Gastroesophageal sphincter (tissue), 4 donors: Measurements from ENCODE around the gene AFF3. TPM values are rescaled to one million over a fixed set of nuclear protein-coding genes. Genes with fewer than 3 reads are reported as not detected.
"Not testable (repeated sequence)": the region's sequence is repeated elsewhere in the genome, so short reads cannot be mapped to it uniquely, and the experiment has no call there.

Source experiments
- ATAC-seq: fragments of 150-250 bp; one replicate; pipeline ENCODE4 v1.9.1; 2016; ENCODE audit warnings: mild to moderate bottlenecking, moderate library complexity
- H3K27ac ChIP-seq, 4 donors: fragments of 200-600 bp; sonication (generic) in 3 of 4; 1 replicate in 3 of 4; 2 replicates in 1 of 4; pipeline ENCODE4 v1.5.1; 2016 to 2019
- H3K27me3 ChIP-seq: fragments of 200-600 bp; sonication (generic); one replicate; pipeline ENCODE4 v1.5.1; 2019
- H3K36me3 ChIP-seq, 2 donors: fragments of 200-600 bp; sonication (generic); one replicate each; pipeline ENCODE4 v1.5.1; 2019; ENCODE audit warnings: control low read depth in 1 of 2
- H3K4me1 ChIP-seq, 3 donors: fragments of 200-600 bp; sonication (generic); 1 replicate in 2 of 3; 2 replicates in 1 of 3; pipeline ENCODE4 v1.5.1; 2016 to 2019; ENCODE audit warnings: control low read depth in 2 of 3
- H3K4me3 ChIP-seq, 2 donors: fragments of 200-600 bp; sonication (generic); one replicate each; pipeline ENCODE4 v1.5.1; 2019; ENCODE audit warnings: mild to moderate bottlenecking in 1 of 2, moderate library complexity in 1 of 2
- H3K9me3 ChIP-seq, 3 donors: fragments of 200-600 bp; sonication (generic); one replicate each; pipeline ENCODE4 v1.5.1; 2017 to 2019; ENCODE audit warnings: control low read depth in 2 of 3
- EP300 ChIP-seq: sonication (generic); formaldehyde crosslinking; IDR thresholded peaks from one replicate; pipeline ENCODE4 v1.6.1; 2017; ENCODE audit warnings: antibody characterized with exemption, mild to moderate bottlenecking
- POLR2A ChIP-seq, 2 donors: fragments of 450-650 bp; IDR thresholded peaks; one replicate each; pipeline ENCODE4 v1.6.1; 2017; ENCODE audit warnings: antibody characterized with exemption in 2 of 2, mild to moderate bottlenecking in 2 of 2, moderate library complexity in 1 of 2
- POLR2AphosphoS5 ChIP-seq: sonication (generic); formaldehyde crosslinking; IDR thresholded peaks from one replicate; pipeline ENCODE4 v1.6.1; 2017; ENCODE audit warnings: antibody characterized with exemption
- whole genome bisulfite sequencing, 2 donors: methylation state at CpG; one replicate each; pipeline ENCODE4 v1.1.5; 2018; ENCODE audit warnings: low coverage in 1 of 2; 5-methylcytosine and 5-hydroxymethylcytosine counted together
- total RNA-seq, 4 donors: library from RNA; depleted of rRNA; stranded (reverse); fragments of >200 nt; gene quantifications; one replicate each; pipeline ENCODE4 v1.1.0, GENCODE V29; 2016
- TF ChIP-seq, protein P1 (sequence below), 4 experiments: fragments of 200-600 bp in 2 of 4; fragments of 450-650 bp in 2 of 4; sonication (generic) in 1 of 4; IDR thresholded peaks; one replicate each; pipeline ENCODE4 v1.5.1; 2017 to 2019; ENCODE audit warnings: antibody characterized with exemption in 4 of 4, mild to moderate bottlenecking in 2 of 4, moderate library complexity in 2 of 4

The AFF3 gene
- total RNA-seq, 4 donors from 2014 or later, result 15.4 to 74.8 (median 37.7) TPM

DNA sequence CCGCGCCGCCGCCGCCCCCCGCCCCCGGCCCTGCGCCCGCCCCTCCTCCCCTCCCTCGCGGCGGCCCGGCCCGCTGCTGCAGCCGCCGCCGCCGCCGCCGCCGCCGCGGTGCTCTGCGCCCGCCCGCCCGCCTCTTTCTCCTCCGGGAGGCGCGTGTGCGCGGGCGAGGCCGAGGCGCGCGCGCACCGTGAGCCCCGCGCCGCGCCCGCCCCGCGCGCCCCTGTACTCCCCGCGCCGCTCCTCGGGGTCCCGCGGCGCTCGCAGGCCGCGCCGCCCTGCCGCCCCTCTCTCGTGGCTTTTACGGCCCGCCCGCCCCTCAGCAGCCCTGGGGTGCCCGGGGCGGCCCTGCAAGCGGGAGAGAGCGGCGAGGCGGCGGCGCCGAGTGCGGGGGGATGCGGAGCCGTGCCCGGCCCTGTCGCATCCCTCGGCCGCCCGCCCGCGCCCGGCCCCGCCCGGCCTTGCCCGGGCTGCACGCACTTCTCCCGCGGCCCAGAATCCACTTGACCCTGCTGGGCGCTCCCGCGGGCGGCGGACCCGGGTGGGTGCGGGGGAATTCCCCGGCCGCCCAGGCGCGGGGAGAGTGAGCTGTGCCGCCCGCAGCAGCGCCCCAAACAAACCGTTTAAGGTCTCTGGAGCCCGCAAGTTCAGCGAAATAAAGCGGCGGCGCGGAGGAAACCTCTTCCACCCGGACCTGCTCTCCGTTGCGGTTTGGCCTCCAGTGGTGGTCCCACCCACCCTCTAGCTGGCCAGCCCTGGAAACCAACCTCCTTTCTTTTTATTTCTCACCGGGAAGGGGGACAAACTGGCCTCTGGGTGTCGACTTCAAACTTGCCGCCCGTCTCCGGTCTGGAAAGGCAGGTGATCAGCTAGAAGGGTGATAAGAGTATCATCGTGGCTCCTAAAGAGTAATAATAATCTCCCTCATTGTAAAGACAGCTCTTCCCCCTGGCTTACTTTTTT, 37.4 kb downstream of the AFF3 start:
- H3K36me3 ChIP-seq, result no peaks in the 10 kb centered on the region
- H3K4me1 ChIP-seq, result peaks cover 4 to 32% (median 5%) of the 10 kb centered on the region in 3 donors
- TF ChIP-seq POLR2AphosphoS5 (no peak), POLR2A (IDR thresholded peaks at IDR 0.05) (peak in 1 of 2 donors; percentile 22), EP300 (no peak)
- TF ChIP-seq, protein P1, sequence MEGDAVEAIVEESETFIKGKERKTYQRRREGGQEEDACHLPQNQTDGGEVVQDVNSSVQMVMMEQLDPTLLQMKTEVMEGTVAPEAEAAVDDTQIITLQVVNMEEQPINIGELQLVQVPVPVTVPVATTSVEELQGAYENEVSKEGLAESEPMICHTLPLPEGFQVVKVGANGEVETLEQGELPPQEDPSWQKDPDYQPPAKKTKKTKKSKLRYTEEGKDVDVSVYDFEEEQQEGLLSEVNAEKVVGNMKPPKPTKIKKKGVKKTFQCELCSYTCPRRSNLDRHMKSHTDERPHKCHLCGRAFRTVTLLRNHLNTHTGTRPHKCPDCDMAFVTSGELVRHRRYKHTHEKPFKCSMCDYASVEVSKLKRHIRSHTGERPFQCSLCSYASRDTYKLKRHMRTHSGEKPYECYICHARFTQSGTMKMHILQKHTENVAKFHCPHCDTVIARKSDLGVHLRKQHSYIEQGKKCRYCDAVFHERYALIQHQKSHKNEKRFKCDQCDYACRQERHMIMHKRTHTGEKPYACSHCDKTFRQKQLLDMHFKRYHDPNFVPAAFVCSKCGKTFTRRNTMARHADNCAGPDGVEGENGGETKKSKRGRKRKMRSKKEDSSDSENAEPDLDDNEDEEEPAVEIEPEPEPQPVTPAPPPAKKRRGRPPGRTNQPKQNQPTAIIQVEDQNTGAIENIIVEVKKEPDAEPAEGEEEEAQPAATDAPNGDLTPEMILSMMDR (IDR thresholded peaks at IDR 0.05), result no peak
- no peaks in the 10 kb centered on the region for H3K27me3 ChIP-seq
- H3K4me3 ChIP-seq, result peak overlapping the region; percentile 60 to 78
- H3K27ac ChIP-seq, result peak overlapping the region; percentile 15 to 92 (median 87)
- no peaks in the 10 kb centered on the region for H3K9me3 ChIP-seq
- 2 to 7% methylated on average over 3 to 6 of the region's 119 CpGs for WGBS, 2 donors
- peak; percentile 64 for ATAC-seq

DNA sequence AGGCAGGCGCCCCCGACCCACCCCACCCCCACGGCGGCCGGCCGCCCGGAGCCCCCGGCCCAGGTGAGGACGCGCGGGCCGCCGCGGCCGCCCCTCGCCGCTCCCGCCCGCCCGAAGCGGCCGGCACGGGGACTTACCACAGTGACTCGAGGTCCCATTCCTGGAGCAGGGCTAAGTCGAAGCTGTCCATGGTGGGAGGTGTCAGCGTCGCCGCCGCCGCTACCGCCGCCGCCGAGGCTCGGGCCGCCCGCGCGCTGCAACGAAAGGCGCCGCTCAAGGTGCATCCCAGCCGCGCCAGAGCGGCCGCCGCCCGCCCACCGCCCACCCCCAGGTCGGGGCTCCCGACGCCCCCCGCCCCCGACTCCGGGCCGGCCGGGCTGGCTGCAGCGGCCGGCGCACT, 38.1 kb downstream of the AFF3 start:
- H3K4me3 ChIP-seq, result peak overlapping the region; percentile 36 to 78
- H3K27me3 ChIP-seq, H3K9me3 ChIP-seq, H3K36me3 ChIP-seq: not testable (repeated sequence)
- peak overlapping the region; percentile 8 to 89 (median 80) for H3K27ac ChIP-seq
- WGBS, 2 donors, result no CpG with 5 or more reads among the region's 60 CpGs
- peaks cover 4 to 32% (median 5%) of the 10 kb centered on the region in 3 donors for H3K4me1 ChIP-seq
- ATAC-seq, result peak; percentile 47

DNA sequence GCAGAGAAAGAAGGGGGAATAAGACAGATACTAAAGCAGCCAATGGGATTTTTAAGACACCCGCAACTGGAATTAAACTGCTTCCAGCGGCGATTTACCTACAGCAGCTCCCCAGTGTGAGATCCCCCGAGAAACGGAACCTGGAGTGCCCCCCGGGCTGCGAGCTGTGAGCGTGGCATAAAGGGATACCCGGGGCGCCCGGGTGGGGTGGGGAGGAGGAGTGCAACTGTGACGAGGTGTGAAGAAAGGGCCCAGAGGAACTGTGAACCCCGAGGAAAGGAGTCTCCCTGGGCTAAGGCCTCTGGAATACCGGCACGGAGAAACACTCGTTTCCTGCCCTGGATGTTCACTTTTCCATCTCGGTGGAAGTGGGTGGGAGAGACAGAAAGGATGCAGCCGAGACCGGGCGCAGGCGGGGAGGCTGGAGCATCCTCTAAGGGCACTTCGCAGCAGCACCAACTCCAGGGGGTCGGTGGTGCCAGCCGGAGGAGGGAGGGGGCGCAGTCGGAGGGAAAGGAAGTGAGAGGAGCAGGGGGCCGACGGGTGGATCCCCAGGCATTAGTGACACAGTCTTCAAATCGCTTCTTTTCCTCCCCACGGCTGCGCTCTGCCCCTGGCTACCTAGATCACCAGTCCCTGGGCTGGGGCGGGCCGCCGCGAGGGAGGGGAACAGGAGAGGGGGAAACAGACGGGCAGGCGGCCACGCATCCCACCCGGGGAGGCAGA, 38.7 kb downstream of the AFF3 start:
- H3K36me3 ChIP-seq, H3K9me3 ChIP-seq, H3K27me3 ChIP-seq: not testable (repeated sequence)
- Histone ChIP-seq H3K27ac (peak overlapping the region; percentile 6 to 89 (median 80)), H3K4me3 (peak overlapping the region; percentile 36 to 78), H3K4me1 (peaks cover 4 to 32% (median 5%) of the 10 kb centered on the region in 3 donors)
- WGBS, 2 donors, result no CpG with 5 or more reads among the region's 39 CpGs
- ATAC-seq, result peak; percentile 22

DNA sequence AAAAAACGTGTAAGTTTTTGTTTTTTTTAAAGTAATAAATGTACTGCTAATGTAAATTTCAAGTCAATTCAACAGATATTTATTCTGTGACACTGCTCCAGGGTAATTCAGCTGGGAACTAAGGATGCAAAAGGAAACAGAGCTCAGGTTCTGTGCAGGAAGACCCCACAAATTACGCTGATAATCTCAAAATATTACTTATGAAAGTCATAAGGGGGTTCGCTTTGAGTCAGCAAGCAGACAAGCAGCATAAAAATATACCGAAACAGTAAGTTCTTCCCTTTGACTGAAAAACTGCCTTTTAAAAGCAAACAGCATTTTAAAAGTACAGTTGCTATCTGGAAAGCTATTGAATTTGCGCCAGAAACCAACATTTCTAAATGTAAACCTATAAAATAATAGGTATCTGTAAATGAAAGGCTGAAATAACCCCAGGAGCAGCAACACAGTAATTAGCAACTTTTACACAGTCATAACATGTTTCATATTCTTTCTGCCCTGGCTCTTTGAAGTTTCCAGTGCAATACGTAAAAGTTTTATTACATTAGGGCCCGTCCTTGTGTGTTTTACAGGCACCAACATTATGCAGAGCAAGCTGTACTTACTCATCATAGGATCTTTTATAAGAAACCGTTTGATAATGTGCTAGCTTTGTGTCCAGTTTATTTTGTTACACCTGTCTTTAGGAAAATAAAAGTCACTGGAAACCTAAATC, 39.8 kb downstream of the AFF3 start:
- H3K27me3 ChIP-seq, H3K27ac ChIP-seq, ATAC-seq, H3K9me3 ChIP-seq, H3K36me3 ChIP-seq, H3K4me3 ChIP-seq: not testable (repeated sequence)
- 54 to 60% methylated on average over 2 to 3 of the region's 8 CpGs for WGBS, 2 donors
- peaks cover 4 to 27% (median 5%) of the 10 kb centered on the region in 3 donors for H3K4me1 ChIP-seq

DNA sequence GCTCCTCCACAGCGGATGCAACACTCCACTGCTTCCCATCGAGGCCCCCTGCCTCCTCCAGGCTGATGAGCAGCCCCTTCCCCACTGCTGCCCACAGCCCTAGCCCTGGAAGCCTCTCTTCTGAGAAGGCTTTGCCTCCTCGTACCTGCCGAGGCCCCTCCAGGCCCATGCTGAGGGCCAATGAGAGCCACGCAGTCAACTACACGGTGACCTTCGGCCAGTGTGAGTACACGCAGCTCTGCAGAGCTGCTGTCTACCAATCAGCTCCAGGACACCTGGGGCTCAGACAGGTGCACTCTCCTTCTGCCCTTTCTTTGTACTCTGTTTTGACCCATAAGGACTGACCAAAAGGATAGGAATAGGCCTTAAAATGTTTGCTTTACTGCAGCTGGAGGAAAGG, 43.5 kb downstream of the AFF3 start:
- H3K4me1 ChIP-seq, ATAC-seq, H3K9me3 ChIP-seq, H3K4me3 ChIP-seq, H3K36me3 ChIP-seq, H3K27me3 ChIP-seq, H3K27ac ChIP-seq: not testable (repeated sequence)
- no CpG with 5 or more reads among the region's 8 CpGs for WGBS, 2 donors

DNA sequence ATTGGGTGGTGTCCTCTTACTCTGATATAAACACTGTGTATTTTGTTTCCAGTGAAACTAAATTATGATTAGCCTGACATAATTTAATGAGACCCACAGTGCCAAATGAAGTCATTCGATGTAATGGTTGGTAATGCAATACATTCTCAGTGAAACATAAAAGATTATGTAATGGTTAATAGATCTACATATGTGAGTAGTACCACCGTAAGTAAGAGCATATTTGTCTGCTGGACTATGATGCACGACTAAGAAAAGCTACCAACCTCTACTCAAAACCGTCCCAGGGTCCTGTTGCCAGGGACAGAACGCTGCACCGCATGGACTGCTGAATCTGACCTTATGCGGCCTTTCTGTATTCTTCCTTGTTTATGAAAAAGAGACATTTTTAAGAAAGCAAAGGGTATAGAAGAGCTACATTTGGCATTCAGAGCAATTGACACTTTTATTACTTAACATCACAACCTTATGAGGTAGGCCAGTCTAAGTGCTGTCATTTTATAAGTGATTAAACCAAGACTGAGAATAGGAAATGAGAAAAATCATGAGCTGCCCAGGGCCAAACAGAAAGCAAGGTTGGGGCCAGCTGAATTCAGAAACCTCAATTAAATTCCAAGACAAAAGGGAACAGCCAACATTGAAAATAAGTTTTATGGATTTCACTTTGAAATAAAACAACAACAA, 44.6 kb downstream of the AFF3 start:
- WGBS, 2 donors, result no CpG with 5 or more reads among the region's 7 CpGs
- ATAC-seq, result not testable (repeated sequence)

DNA sequence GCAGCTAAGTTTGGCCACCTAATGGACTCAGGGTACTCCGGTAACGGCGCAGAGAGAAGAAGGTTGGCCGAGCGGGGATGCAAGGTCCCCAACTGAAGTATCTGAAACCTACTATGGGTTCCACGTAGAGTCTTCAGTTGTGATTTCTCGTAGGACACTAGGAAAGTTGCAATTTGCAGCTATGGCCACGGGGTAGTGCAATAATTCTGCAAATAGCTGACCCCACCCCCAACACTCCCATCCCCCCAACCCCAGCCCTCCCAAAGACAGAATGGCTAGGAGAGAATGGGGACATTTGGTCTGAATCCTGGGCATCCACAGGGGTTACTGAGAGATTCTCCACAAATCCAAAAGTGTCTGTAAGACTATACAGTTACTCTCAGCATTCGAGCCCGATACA, 46.5 kb downstream of the AFF3 start:
- not testable (repeated sequence) for H3K4me1 ChIP-seq, H3K36me3 ChIP-seq, H3K27ac ChIP-seq, H3K27me3 ChIP-seq, H3K9me3 ChIP-seq, ATAC-seq, H3K4me3 ChIP-seq
- no CpG with 5 or more reads among the region's 10 CpGs for WGBS, 2 donors

More for the DNA sequence above, 44.6 kb downstream of the AFF3 start:
- not testable (repeated sequence) for H3K36me3 ChIP-seq, H3K9me3 ChIP-seq, H3K27me3 ChIP-seq, H3K4me3 ChIP-seq, H3K4me1 ChIP-seq, H3K27ac ChIP-seq

DNA sequence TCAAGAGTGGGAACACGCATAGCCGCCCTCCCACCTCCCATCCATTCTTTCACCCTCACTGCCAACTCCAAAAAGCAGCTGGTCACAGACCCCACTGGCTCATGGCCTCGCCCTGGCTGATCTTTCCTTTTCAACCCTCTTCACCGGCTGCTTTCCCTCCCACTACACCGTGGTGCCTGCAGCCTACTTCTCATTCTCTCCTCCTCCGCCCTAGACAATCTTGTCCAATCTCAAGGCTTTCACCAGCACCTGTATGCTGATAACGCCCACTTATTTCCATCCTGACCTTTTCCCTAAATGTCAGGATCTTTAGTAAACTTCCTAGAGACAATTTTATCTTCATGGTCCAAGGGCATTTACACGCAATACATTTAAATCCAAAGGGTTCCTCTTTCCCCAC, 50.6 kb downstream of the AFF3 start:
- not testable (repeated sequence) for H3K9me3 ChIP-seq, H3K4me3 ChIP-seq, H3K36me3 ChIP-seq, H3K4me1 ChIP-seq, ATAC-seq, H3K27me3 ChIP-seq, H3K27ac ChIP-seq
- 94 to 98% methylated on average over 4 to 5 of the region's 8 CpGs for WGBS, 2 donors

DNA sequence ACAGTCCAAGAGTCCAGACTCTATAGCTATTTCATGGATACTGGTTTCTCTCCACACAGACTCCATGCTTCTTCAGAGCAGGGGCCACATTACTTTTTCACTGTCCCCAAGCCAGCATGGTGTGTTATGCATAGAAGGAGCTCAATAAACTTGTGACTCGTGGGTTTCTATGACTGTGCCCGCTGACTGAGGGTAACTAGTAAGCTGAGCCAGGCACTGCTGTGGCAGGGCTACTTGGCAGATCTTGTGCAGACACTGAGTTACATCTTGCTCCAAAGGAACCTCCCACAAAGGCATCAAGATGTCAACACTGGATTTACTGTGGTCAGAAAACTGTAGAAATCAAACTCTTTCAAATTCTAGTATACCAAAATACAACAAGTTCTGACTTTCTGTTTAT, 56.6 kb downstream of the AFF3 start:
- H3K27ac ChIP-seq, H3K4me1 ChIP-seq, H3K27me3 ChIP-seq, ATAC-seq, H3K9me3 ChIP-seq, H3K36me3 ChIP-seq, H3K4me3 ChIP-seq: not testable (repeated sequence)
- 40% methylated on average over 1 of the region's 2 CpGs; no CpG with 5 or more reads in 1 of the 2 donors for WGBS, 2 donors

DNA sequence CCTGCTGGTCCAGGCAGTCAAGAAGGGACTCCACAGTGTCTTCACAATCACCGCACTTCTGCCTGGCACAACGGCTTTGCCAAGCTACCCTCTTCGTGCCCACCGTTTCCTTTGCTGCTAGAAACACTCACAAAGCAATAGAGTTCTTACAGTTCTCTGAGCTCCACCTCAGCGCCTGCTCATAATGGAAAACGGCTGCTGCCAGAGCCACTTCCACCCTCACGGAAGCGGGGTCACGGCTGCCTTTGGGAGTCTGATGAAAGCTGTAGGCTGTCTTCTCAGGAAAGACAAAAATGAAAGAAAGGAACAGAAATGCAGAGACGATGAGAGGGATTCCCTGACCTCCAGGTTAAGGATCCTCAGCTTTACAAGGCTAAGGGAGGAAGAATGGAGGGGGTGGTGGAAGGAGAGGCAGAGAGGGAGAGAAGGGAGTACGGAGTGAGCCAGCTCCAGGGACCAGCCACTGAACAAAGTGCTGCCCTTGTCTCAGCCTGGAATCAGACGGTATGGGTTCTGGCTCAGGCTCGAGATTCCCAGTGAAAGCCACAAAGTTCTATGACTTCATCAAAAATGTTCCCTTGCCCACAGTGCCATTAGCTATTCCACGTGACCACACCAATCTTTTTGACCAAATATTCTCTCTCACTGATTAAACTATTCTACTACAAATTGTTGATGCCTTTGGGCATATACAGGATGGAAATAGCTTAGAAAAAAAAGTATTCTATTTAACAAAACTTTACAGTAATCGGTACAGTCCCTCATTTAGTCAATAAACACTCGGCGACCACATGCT, 58.8 kb downstream of the AFF3 start:
- not testable (repeated sequence) for H3K4me1 ChIP-seq, H3K27me3 ChIP-seq, H3K36me3 ChIP-seq, H3K4me3 ChIP-seq, ATAC-seq, H3K9me3 ChIP-seq
- 84 to 92% methylated on average over 3 to 7 of the region's 17 CpGs for WGBS, 2 donors
- peak overlapping the region in 1 of 4 donors; percentile 57 for H3K27ac ChIP-seq
